ENCODE measurements around the gene SLC20A1. TPM values are rescaled to one million over a fixed set of nuclear protein-coding genes. Genes with fewer than 3 reads are reported as not detected.

The SLC20A1 gene
- total RNA-seq, 1 experiment from 2014 or later = 154 TPM

DNA sequence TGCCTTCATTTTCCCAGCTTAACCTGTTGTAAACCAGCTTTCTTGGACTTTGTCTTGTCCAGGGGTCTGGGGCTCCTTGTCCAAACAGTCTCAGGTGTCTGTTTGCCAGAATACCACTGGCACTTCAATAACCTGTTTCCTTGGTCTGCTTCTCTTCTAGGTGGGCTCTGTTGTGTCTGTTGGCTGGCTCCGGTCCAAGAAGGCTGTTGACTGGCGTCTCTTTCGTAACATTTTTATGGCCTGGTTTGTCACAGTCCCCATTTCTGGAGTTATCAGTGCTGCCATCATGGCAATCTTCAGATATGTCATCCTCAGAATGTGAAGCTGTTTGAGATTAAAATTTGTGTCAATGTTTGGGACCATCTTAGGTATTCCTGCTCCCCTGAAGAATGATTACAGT lies 17.0 kb downstream of the SLC20A1 start:
- DNase-seq (ENCODE audit: low read depth, low spot score) (no peak), ATAC-seq (no peak)
- Histone ChIP-seq H3K4me2 (ENCODE audit: low read length) (no peak overlapping the region), H3K9me3 (ENCODE audit: control insufficient read depth in 1 of 2, insufficient read depth in 1 of 2, low read depth in 1 of 2, low read length in 2 of 2) (no peaks in the 10 kb centered on the region), H3K27me3 (ENCODE audit: insufficient read depth, low read length) (no peaks in the 10 kb centered on the region), H3K4me3 (replicated peaks in 1 of 2; ENCODE audit: low read depth in 1 of 2, low read length in 2 of 2) (no peak overlapping the region), H3K27ac (ENCODE audit: low read depth, low read length) (no peak overlapping the region), H3K36me3 (ENCODE audit: control insufficient read depth in 1 of 2, insufficient read depth in 2 of 2, low read length in 2 of 2) (peaks cover 54 to 67% of the 10 kb centered on the region in 2 experiments), H3K9me2 (ENCODE audit: insufficient read depth) (no peaks in the 10 kb centered on the region), H3K9ac (ENCODE audit: low read length) (no peak overlapping the region), H3K4me1 (ENCODE audit: control insufficient read depth in 1 of 2, insufficient read depth in 2 of 2, low read length in 2 of 2) (no peaks in the 10 kb centered on the region), H4K20me1 (ENCODE audit: insufficient read depth) (peaks cover 17% of the 10 kb centered on the region; the same call in 1 of the 2 replicates), H2AFZ (ENCODE audit: low read depth, low read length, poor library complexity, severe bottlenecking) (no peak overlapping the region), H3K79me2 (ENCODE audit: insufficient read depth, low read length) (peaks cover 37% of the 10 kb centered on the region)
- no TSS peak for BruUV-seq (replicated peaks)
- RAD21 ChIA-PET (ENCODE audit: low non-redundant PET in 1 of 2, low total read pairs in 2 of 2, uncharacterized antibody in 2 of 2, unreplicated experiment in 2 of 2) = no interaction called here
- intact Hi-C loops (cut with micrococcal nuclease) = no loop called here
- POLR2A ChIA-PET = no interaction called here
- CTCF ChIA-PET = no interaction called here
- TF ChIP-seq SRF (IDR thresholded peaks at IDR 0.05; ENCODE audit: low read depth) = no peak
- TF ChIP-seq POLR2AphosphoS5 (IDR thresholded peaks at IDR 0.05; ENCODE audit: low read depth, low read length) = no peak; the same call in 1 of the 2 replicates
- TF ChIP-seq, protein P1, sequence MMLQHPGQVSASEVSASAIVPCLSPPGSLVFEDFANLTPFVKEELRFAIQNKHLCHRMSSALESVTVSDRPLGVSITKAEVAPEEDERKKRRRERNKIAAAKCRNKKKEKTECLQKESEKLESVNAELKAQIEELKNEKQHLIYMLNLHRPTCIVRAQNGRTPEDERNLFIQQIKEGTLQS (IDR thresholded peaks at IDR 0.05) = no peak
- no peak for TF ChIP-seq CEBPB (IDR thresholded peaks at IDR 0.05; ENCODE audit: low read depth)
- no peak for TF ChIP-seq EZH2phosphoT487 (IDR thresholded peaks at IDR 0.05; ENCODE audit: borderline replicate concordance)
- no peak for TF ChIP-seq JUND (IDR thresholded peaks at IDR 0.05)
- TF ChIP-seq, protein P2, sequence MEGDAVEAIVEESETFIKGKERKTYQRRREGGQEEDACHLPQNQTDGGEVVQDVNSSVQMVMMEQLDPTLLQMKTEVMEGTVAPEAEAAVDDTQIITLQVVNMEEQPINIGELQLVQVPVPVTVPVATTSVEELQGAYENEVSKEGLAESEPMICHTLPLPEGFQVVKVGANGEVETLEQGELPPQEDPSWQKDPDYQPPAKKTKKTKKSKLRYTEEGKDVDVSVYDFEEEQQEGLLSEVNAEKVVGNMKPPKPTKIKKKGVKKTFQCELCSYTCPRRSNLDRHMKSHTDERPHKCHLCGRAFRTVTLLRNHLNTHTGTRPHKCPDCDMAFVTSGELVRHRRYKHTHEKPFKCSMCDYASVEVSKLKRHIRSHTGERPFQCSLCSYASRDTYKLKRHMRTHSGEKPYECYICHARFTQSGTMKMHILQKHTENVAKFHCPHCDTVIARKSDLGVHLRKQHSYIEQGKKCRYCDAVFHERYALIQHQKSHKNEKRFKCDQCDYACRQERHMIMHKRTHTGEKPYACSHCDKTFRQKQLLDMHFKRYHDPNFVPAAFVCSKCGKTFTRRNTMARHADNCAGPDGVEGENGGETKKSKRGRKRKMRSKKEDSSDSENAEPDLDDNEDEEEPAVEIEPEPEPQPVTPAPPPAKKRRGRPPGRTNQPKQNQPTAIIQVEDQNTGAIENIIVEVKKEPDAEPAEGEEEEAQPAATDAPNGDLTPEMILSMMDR (IDR thresholded peaks at IDR 0.05 in 2 of 3, conservative IDR thresholded peaks at IDR 0.05 in 1 of 3; ENCODE audit: borderline replicate concordance in 1 of 3, insufficient read depth in 1 of 3, low read depth in 2 of 3, low read length in 2 of 3) = no peak
- TF ChIP-seq CBX3 (IDR thresholded peaks at IDR 0.05; ENCODE audit: low read depth) = no peak
- TF ChIP-seq SP1 (IDR thresholded peaks at IDR 0.05; ENCODE audit: low read depth) = no peak
- TF ChIP-seq POLR2A (IDR thresholded peaks at IDR 0.05; ENCODE audit: borderline replicate concordance, extremely low read depth, insufficient read depth, insufficient read length) = no peak
- TF ChIP-seq, protein P3, sequence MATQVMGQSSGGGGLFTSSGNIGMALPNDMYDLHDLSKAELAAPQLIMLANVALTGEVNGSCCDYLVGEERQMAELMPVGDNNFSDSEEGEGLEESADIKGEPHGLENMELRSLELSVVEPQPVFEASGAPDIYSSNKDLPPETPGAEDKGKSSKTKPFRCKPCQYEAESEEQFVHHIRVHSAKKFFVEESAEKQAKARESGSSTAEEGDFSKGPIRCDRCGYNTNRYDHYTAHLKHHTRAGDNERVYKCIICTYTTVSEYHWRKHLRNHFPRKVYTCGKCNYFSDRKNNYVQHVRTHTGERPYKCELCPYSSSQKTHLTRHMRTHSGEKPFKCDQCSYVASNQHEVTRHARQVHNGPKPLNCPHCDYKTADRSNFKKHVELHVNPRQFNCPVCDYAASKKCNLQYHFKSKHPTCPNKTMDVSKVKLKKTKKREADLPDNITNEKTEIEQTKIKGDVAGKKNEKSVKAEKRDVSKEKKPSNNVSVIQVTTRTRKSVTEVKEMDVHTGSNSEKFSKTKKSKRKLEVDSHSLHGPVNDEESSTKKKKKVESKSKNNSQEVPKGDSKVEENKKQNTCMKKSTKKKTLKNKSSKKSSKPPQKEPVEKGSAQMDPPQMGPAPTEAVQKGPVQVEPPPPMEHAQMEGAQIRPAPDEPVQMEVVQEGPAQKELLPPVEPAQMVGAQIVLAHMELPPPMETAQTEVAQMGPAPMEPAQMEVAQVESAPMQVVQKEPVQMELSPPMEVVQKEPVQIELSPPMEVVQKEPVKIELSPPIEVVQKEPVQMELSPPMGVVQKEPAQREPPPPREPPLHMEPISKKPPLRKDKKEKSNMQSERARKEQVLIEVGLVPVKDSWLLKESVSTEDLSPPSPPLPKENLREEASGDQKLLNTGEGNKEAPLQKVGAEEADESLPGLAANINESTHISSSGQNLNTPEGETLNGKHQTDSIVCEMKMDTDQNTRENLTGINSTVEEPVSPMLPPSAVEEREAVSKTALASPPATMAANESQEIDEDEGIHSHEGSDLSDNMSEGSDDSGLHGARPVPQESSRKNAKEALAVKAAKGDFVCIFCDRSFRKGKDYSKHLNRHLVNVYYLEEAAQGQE (IDR thresholded peaks at IDR 0.05; ENCODE audit: low read depth) = no peak
- TF ChIP-seq ZNF274 (IDR thresholded peaks at IDR 0.05; ENCODE audit: low read depth, low read length) = no peak
- no peak for TF ChIP-seq SIN3A (IDR thresholded peaks at IDR 0.05; ENCODE audit: low read depth)
- TF ChIP-seq YY1 (IDR thresholded peaks at IDR 0.05; ENCODE audit: extremely low read depth, insufficient replicate concordance, low read depth, low read length) = no peak
- no peak for TF ChIP-seq ELF1 (IDR thresholded peaks at IDR 0.05; ENCODE audit: borderline replicate concordance, low read depth)
